AG04450 (cell line): ENCODE measurements around the gene AKR1A1. TPM values are rescaled to one million over a fixed set of nuclear protein-coding genes. Genes with fewer than 3 reads are reported as not detected.

Experiments
- CTCF ChIA-PET: fragments of 300-600, 350-600 bp; formaldehyde crosslinking; extraction: SDS; loops from one replicate; lab custom pipeline; 2022; ENCODE audit warnings: antibody characterized with exemption, inconsistent platforms; lab: Charles Lee
- POLR2A ChIA-PET: fragments of 350-600 bp; formaldehyde crosslinking; extraction: SDS; loops from one replicate; lab custom pipeline; 2021; ENCODE audit warnings: antibody characterized with exemption, inconsistent platforms; lab: Yijun Ruan, JAX
- DNase-seq: peaks from one replicate; pipeline ENCODE4 v3.0.0-alpha.2; 2011; ENCODE audit warnings: low read depth, low spot score
- H3K27ac ChIP-seq: one replicate; pipeline ENCODE4 v1.5.1; 2012; ENCODE audit warnings: low read depth, low read length, control low read depth
- H3K27me3 ChIP-seq: one replicate; pipeline ENCODE4 v1.6.0; 2012; ENCODE audit warnings: low read length; ENCODE audit not compliant: control insufficient read depth, insufficient read depth
- H3K4me3 ChIP-seq: 2 replicates; pipeline ENCODE4 v1.5.1; 2011; ENCODE audit warnings: mild to moderate bottlenecking, low read depth, low read length, control low read depth
- H3K9me3 ChIP-seq: 2 replicates; pipeline ENCODE4 v1.5.1; 2012; ENCODE audit warnings: low read length; ENCODE audit not compliant: control insufficient read depth, insufficient read depth
- CTCF ChIP-seq: IDR thresholded peaks from 2 replicates; pipeline ENCODE4 v1.5.1; 2011; ENCODE audit warnings: low read depth, low read length, control low read depth, inconsistent platforms
- polyA plus RNA-seq: library from polyadenylated mRNA; depleted of rRNA; stranded (reverse); fragments of >200 nt; gene quantifications from 2 replicates; pipeline ENCODE4 v1.2.3, GENCODE V29; 2011

Gene AKR1A1
- polyA plus RNA-seq, 1 experiment = 150 TPM

- no peak overlapping the region for H3K27ac ChIP-seq
- peaks cover 3% of the 10 kb centered on the region; the same call in 1 of the 2 replicates for H3K9me3 ChIP-seq
- CTCF ChIA-PET = interaction anchor here (1.2 kb wide), 1 partner anchor 15 kb away, joined by 3 read pairs; no protein-coding TSS in a partner anchor
- H3K4me3 ChIP-seq = no peak overlapping the region
- no peak for DNase-seq
- POLR2A ChIA-PET = interaction anchor here (0.5 to 1.1 kb wide), 2 partner anchors 33 to 109 kb away, joined by 4 to 6 read pairs; partner anchors contain the start of gene PRDX1
- no peaks in the 10 kb centered on the region for H3K27me3 ChIP-seq
- no peak for TF ChIP-seq CTCF
These were observed 3.6 kb downstream of the AKR1A1 start for GRCh38 chr1:45554198-45554597.

- H3K27ac ChIP-seq = no peak overlapping the region
- peaks cover 3% of the 10 kb centered on the region; the same call in 1 of the 2 replicates for H3K9me3 ChIP-seq
- H3K4me3 ChIP-seq = no peak overlapping the region
- CTCF ChIA-PET = interaction anchor here (0.5 to 1.7 kb wide), 3 partner anchors 11 to 67 kb away, joined by 3 to 5 read pairs (median 3); no protein-coding TSS in a partner anchor
- H3K27me3 ChIP-seq = no peaks in the 10 kb centered on the region
- no peak for DNase-seq
- TF ChIP-seq CTCF = no peak
- POLR2A ChIA-PET = interaction anchor here (3.5 kb wide), 1 partner anchor 36 kb away, joined by 20 read pairs; the partner anchor contains the start of gene PRDX1
These were observed 6.9 kb downstream of the AKR1A1 start for GRCh38 chr1:45557422-45557944.

GRCh38 chr1:45563843-45564242 is 13.2 kb downstream of the AKR1A1 start:
- H3K27me3 ChIP-seq = no peaks in the 10 kb centered on the region
- no peak for DNase-seq
- ChIA-PET POLR2A (interaction anchor here (1.3 kb wide), 1 partner anchor 42 kb away, joined by 6 read pairs; the partner anchor contains the start of gene PRDX1), CTCF (no interaction called here)
- H3K4me3 ChIP-seq = no peak overlapping the region
- no peaks in the 10 kb centered on the region for H3K9me3 ChIP-seq
- H3K27ac ChIP-seq = no peak overlapping the region
- no peak for TF ChIP-seq CTCF

GRCh38 chr1:45566722-45567121 is 16.1 kb downstream of the AKR1A1 start:
- TF ChIP-seq CTCF = no peak
- no peak overlapping the region for H3K27ac ChIP-seq
- ChIA-PET POLR2A (interaction anchor here (1.1 to 2.6 kb wide), 2 partner anchors 16 to 45 kb away, joined by 5 to 18 read pairs; partner anchors contain the start of genes AKR1A1 and PRDX1), CTCF (interaction anchor here (0.8 to 1.6 kb wide), 4 partner anchors 16 to 207 kb away, joined by 3 to 8 read pairs (median 6); partner anchors contain the start of gene AKR1A1)
- no peak overlapping the region for H3K4me3 ChIP-seq
- H3K9me3 ChIP-seq = no peaks in the 10 kb centered on the region
- H3K27me3 ChIP-seq = no peaks in the 10 kb centered on the region
- DNase-seq = no peak

- ChIA-PET POLR2A (interaction anchor here (4.5 kb wide), 1 partner anchor 47 kb away, joined by 37 read pairs; the partner anchor contains the start of gene PRDX1), CTCF (interaction anchor here (0.7 to 5.2 kb wide), 5 partner anchors 9 to 207 kb away, joined by 3 to 49 read pairs (median 10); partner anchors contain the start of genes CCDC163 and MMACHC)
- Histone ChIP-seq H3K27me3 (no peaks in the 10 kb centered on the region), H3K27ac (no peak overlapping the region), H3K4me3 (no peak overlapping the region), H3K9me3 (no peaks in the 10 kb centered on the region)
- no peak for DNase-seq
- TF ChIP-seq CTCF = no peak
These were observed 17.3 kb downstream of the AKR1A1 start for GRCh38 chr1:45567911-45568310.
